Neural cell (in vitro differentiated cells): Measurements from ENCODE around the gene SLK. TPM values are rescaled to one million over a fixed set of nuclear protein-coding genes. Genes with fewer than 3 reads are reported as not detected.

Experiments
- H2AFZ ChIP-seq: fragments of 200-600, 300-800 bp; sonication (generic), shearing (Covaris generic); 2 replicates; pipeline ENCODE4 v1.6.0; 2014; ENCODE audit warnings: low read depth, mild to moderate bottlenecking, antibody characterized with exemption, low read length, moderate library complexity
- H3F3A ChIP-seq: fragments of 200-600 bp; shearing (Covaris generic); 2 replicates; pipeline ENCODE4 v1.6.1; 2016; ENCODE audit warnings: mild to moderate bottlenecking, moderate library complexity, mixed read lengths, antibody characterized with exemption, low read length; ENCODE audit not compliant: insufficient read depth, poor library complexity, severe bottlenecking
- H3K27ac ChIP-seq: fragments of 200-600, 300-800 bp; sonication (generic), shearing (Covaris generic); 2 replicates; pipeline ENCODE4 v1.5.1; 2014; ENCODE audit warnings: mild to moderate bottlenecking, low read length, moderate library complexity
- H3K27me3 ChIP-seq: fragments of 300-800, 200-600 bp; sonication (generic), shearing (Covaris generic); 2 replicates; pipeline ENCODE4 v1.6.0; 2014; ENCODE audit warnings: mild to moderate bottlenecking, low read depth, low read length, moderate library complexity; ENCODE audit not compliant: insufficient read depth
- H3K36me3 ChIP-seq: fragments of 300-800, 200-600 bp; sonication (generic), shearing (Covaris generic); 2 replicates; pipeline ENCODE4 v1.5.1; 2014; ENCODE audit warnings: mild to moderate bottlenecking, antibody characterized with exemption, low read length, moderate library complexity; ENCODE audit not compliant: insufficient read depth
- H3K4me2 ChIP-seq: fragments of 300-800, 200-600 bp; sonication (generic), shearing (Covaris generic); 2 replicates; pipeline ENCODE4 v1.6.0; 2014; ENCODE audit warnings: mild to moderate bottlenecking, low read length
- H3K4me3 ChIP-seq: fragments of 300-800, 200-600 bp; sonication (generic), shearing (Covaris generic); 2 replicates; pipeline ENCODE4 v1.5.1; 2014; ENCODE audit warnings: mild to moderate bottlenecking, low read length, moderate library complexity
- H3K79me2 ChIP-seq: fragments of 200-600 bp; shearing (Covaris generic); replicated peaks from 2 replicates; pipeline ENCODE4 v1.6.0; 2014; ENCODE audit warnings: mild to moderate bottlenecking, low read length, moderate library complexity; ENCODE audit not compliant: insufficient read depth
- H3K9ac ChIP-seq: fragments of 300-800, 200-600 bp; sonication (generic), shearing (Covaris generic); 2 replicates; pipeline ENCODE4 v1.6.1; 2016; ENCODE audit warnings: mild to moderate bottlenecking, low read length, mixed read lengths
- H3K9me2 ChIP-seq: fragments of 200-600 bp; shearing (Covaris generic); 2 replicates; pipeline ENCODE4 v1.6.1; 2016; ENCODE audit warnings: mild to moderate bottlenecking, low read length, mixed read lengths; ENCODE audit not compliant: insufficient read depth
- H3K9me3 ChIP-seq: fragments of 200-600, 300-800 bp; sonication (generic), shearing (Covaris generic); 2 replicates; pipeline ENCODE4 v1.6.1; 2016; ENCODE audit warnings: mild to moderate bottlenecking, mixed run types, low read length, moderate library complexity, mixed read lengths
- H4K20me1 ChIP-seq: fragments of 200-600 bp; shearing (Covaris generic); 2 replicates; pipeline ENCODE4 v1.6.1; 2016; ENCODE audit warnings: mild to moderate bottlenecking, mixed run types; ENCODE audit not compliant: insufficient read depth
- CTCF ChIP-seq: fragments of 450-650 bp; IDR thresholded peaks from 2 replicates; pipeline ENCODE4 v1.5.1; 2014; ENCODE audit warnings: antibody characterized with exemption, mild to moderate bottlenecking, moderate library complexity; ENCODE audit not compliant: poor library complexity, severe bottlenecking
- EP300 ChIP-seq: fragments of 450-650 bp; conservative IDR thresholded peaks from 2 replicates; pipeline ENCODE4 v1.6.1; 2014; ENCODE audit warnings: antibody characterized with exemption, mild to moderate bottlenecking, moderate library complexity; ENCODE audit not compliant: poor library complexity, severe bottlenecking
- EZH2 ChIP-seq: fragments of 200-600, 300-800 bp; shearing (Covaris generic), sonication (generic); IDR thresholded peaks from 2 replicates; pipeline ENCODE4 v1.6.1; 2014; ENCODE audit warnings: antibody characterized with exemption, low read length, borderline replicate concordance, mild to moderate bottlenecking; ENCODE audit not compliant: insufficient read depth, poor library complexity, severe bottlenecking
- MXI1 ChIP-seq: fragments of 450-650 bp; conservative IDR thresholded peaks from 2 replicates; pipeline ENCODE4 v1.6.1; 2014; ENCODE audit warnings: antibody characterized with exemption, mild to moderate bottlenecking; ENCODE audit not compliant: poor library complexity, severe bottlenecking
- POLR2AphosphoS5 ChIP-seq: IDR thresholded peaks from 2 replicates; pipeline ENCODE4 v1.6.1; 2012
- RAD21 ChIP-seq: fragments of 450-650 bp; conservative IDR thresholded peaks from 2 replicates; pipeline ENCODE4 v1.6.1; 2014; ENCODE audit warnings: antibody characterized with exemption, mild to moderate bottlenecking, moderate library complexity
- REST ChIP-seq: IDR thresholded peaks from 2 replicates; pipeline ENCODE4 v1.6.1; 2012; ENCODE audit warnings: borderline replicate concordance
- SMC3 ChIP-seq: fragments of 450-650 bp; conservative IDR thresholded peaks from 2 replicates; pipeline ENCODE4 v1.6.1; 2014; ENCODE audit warnings: antibody characterized with exemption, mild to moderate bottlenecking, moderate library complexity; ENCODE audit not compliant: poor library complexity
- TAF1 ChIP-seq: IDR thresholded peaks from 2 replicates; pipeline ENCODE4 v1.6.1; 2012; ENCODE audit warnings: low read depth
- polyA plus RNA-seq: library from polyadenylated mRNA; depleted of rRNA; stranded (reverse); fragments of >200 nt; gene quantifications from 2 replicates; pipeline ENCODE4 v1.2.3, GENCODE V29; 2014

The SLK gene
- polyA plus RNA-seq, 1 donor from 2014 or later = 23.7 TPM

- Histone ChIP-seq H3K9me2 (no peaks in the 10 kb centered on the region), H3K4me3 (no peak overlapping the region), H3K27ac (no peak overlapping the region), H3K27me3 (no peaks in the 10 kb centered on the region), H3K9me3 (no peaks in the 10 kb centered on the region), H3K36me3 (no peaks in the 10 kb centered on the region), H4K20me1 (no peaks in the 10 kb centered on the region), H2AFZ (no peak overlapping the region), H3K4me2 (no peak overlapping the region), H3F3A (no peaks in the 10 kb centered on the region), H3K9ac (no peak overlapping the region), H3K79me2 (no peaks in the 10 kb centered on the region)
- TF ChIP-seq CTCF (no peak), EP300 (no peak), POLR2AphosphoS5 (no peak), MXI1 (no peak), EZH2 (no peak), TAF1 (no peak), RAD21 (no peak)
Observed at GRCh38 chr10:104014176-104014575, 47.2 kb downstream of the SLK start.

GRCh38 chr10:104016661-104017060 lies 49.7 kb downstream of the SLK start:
- no peak for TF ChIP-seq RAD21
- no peak for TF ChIP-seq EZH2
- TF ChIP-seq EP300 = no peak
- no peak for TF ChIP-seq POLR2AphosphoS5
- TF ChIP-seq CTCF = no peak
- no peak for TF ChIP-seq MXI1
- TF ChIP-seq REST = no peak
- TF ChIP-seq SMC3 = no peak
- no peak for TF ChIP-seq TAF1
- Histone ChIP-seq H3K9ac (no peak overlapping the region), H2AFZ (no peak overlapping the region), H3K4me3 (no peak overlapping the region), H4K20me1 (no peaks in the 10 kb centered on the region), H3K9me2 (no peaks in the 10 kb centered on the region), H3K9me3 (no peaks in the 10 kb centered on the region), H3K79me2 (no peaks in the 10 kb centered on the region), H3K4me2 (no peak overlapping the region), H3K36me3 (peaks cover 10% of the 10 kb centered on the region), H3K27me3 (no peaks in the 10 kb centered on the region), H3K27ac (no peak overlapping the region), H3F3A (no peaks in the 10 kb centered on the region)
